HEK293 (cell line): ENCODE results near the gene PHLDA1.

Experiments used
- CTCF ChIA-PET: fragments of 350-600 bp; formaldehyde crosslinking; extraction: SDS; loops from one replicate; lab custom pipeline; 2021; ENCODE audit warnings: antibody characterized with exemption; lab: Yijun Ruan, JAX
- POLR2A ChIA-PET: fragments of 300-600 bp; formaldehyde crosslinking; extraction: SDS; loops from one replicate; lab custom pipeline; 2020; ENCODE audit warnings: antibody characterized with exemption, inconsistent platforms; lab: Yijun Ruan, JAX
- H3K27ac ChIP-seq: fragments of 200-500 bp; sonication (Bioruptor generic); 2 replicates; pipeline ENCODE4 v1.5.1; 2014; ENCODE audit warnings: low read depth, low read length, control low read depth, inconsistent platforms; ENCODE audit errors: extremely low read depth
- H3K36me3 ChIP-seq, 2 experiments: fragments of 200-500 bp in 1 of 2; sonication (Bioruptor generic) in 1 of 2; 1 replicate in 1 of 2; 2 replicates in 1 of 2; pipeline ENCODE4 v1.5.1; 2014 to 2017; ENCODE audit warnings: inconsistent platforms in 2 of 2, low read length in 2 of 2; ENCODE audit not compliant: control insufficient read depth in 2 of 2, insufficient read depth in 1 of 2
- H3K4me1 ChIP-seq: fragments of 200-500 bp; sonication (Bioruptor generic); 2 replicates; pipeline ENCODE4 v1.5.1; 2014; ENCODE audit warnings: mild to moderate bottlenecking, low read length, inconsistent platforms; ENCODE audit not compliant: control insufficient read depth, insufficient read depth
- H3K4me3 ChIP-seq: 2 replicates; pipeline ENCODE4 v1.5.1; 2011; ENCODE audit warnings: low read depth, mild to moderate bottlenecking, control low read depth, low read length, moderate library complexity
- H3K9me3 ChIP-seq: fragments of 200-500 bp; sonication (Bioruptor generic); 2 replicates; pipeline ENCODE4 v1.5.1; 2014; ENCODE audit warnings: low read depth, low read length, inconsistent platforms; ENCODE audit not compliant: control insufficient read depth, insufficient read depth
- KLF8 ChIP-seq: fragments of 450-650 bp; formaldehyde crosslinking; IDR thresholded peaks from 2 replicates; pipeline ENCODE4 v1.5.1; 2016; ENCODE audit warnings: missing biosample characterization, missing genetic modification characterization
- SCRT1 ChIP-seq: fragments of 450-650 bp; formaldehyde crosslinking; IDR thresholded peaks from 2 replicates; pipeline ENCODE4 v1.5.1; 2016; ENCODE audit warnings: missing biosample characterization, missing genetic modification characterization, borderline replicate concordance
- SCRT2 ChIP-seq: fragments of 450-650 bp; formaldehyde crosslinking; IDR thresholded peaks from 2 replicates; pipeline ENCODE4 v1.5.1; 2016; ENCODE audit warnings: missing biosample characterization, missing genetic modification characterization
- ZFP69B ChIP-seq: fragments of 450-650 bp; formaldehyde crosslinking; IDR thresholded peaks from 2 replicates; pipeline ENCODE4 v1.5.1; 2016; ENCODE audit warnings: missing biosample characterization, missing genetic modification characterization
- ZNF19 ChIP-seq: fragments of 450-650 bp; formaldehyde crosslinking; IDR thresholded peaks from 2 replicates; pipeline ENCODE4; 2016; ENCODE audit warnings: missing biosample characterization, missing genetic modification characterization, low read depth
- ZNF221 ChIP-seq: fragments of 450-650 bp; formaldehyde crosslinking; IDR thresholded peaks from 2 replicates; pipeline ENCODE4 v1.5.1; 2017; ENCODE audit warnings: missing biosample characterization, missing genetic modification characterization, borderline replicate concordance
- ZNF274 ChIP-seq, 2 experiments: fragments of 200-500 bp in 1 of 2; fragments of 450-650 bp in 1 of 2; sonication (Bioruptor generic) in 1 of 2; formaldehyde crosslinking in 1 of 2; IDR thresholded peaks; 2 replicates each; pipeline versions ENCODE4 v1.5.1 to v1.6.1; 2014 to 2016; ENCODE audit warnings: borderline replicate concordance in 1 of 2, inconsistent platforms in 1 of 2, low read length in 1 of 2, missing biosample characterization in 1 of 2, missing genetic modification characterization in 1 of 2
- ZNF501 ChIP-seq: fragments of 450-650 bp; formaldehyde crosslinking; IDR thresholded peaks from 2 replicates; pipeline ENCODE4 v1.5.1; 2016; ENCODE audit warnings: missing biosample characterization, missing genetic modification characterization
- ZNF558 ChIP-seq: fragments of 450-650 bp; formaldehyde crosslinking; IDR thresholded peaks from 2 replicates; pipeline ENCODE4 v1.5.1; 2016; ENCODE audit warnings: missing biosample characterization, missing genetic modification characterization
- ZNF658 ChIP-seq: fragments of 450-650 bp; formaldehyde crosslinking; IDR thresholded peaks from 2 replicates; pipeline ENCODE4; 2016; ENCODE audit warnings: missing biosample characterization, missing genetic modification characterization
- ZNF76 ChIP-seq: fragments of 450-650 bp; formaldehyde crosslinking; IDR thresholded peaks from 2 replicates; pipeline ENCODE4; 2016; ENCODE audit warnings: low read depth, missing biosample characterization, missing genetic modification characterization, borderline replicate concordance
- ZNF837 ChIP-seq: fragments of 450-650 bp; formaldehyde crosslinking; IDR thresholded peaks from 2 replicates; pipeline ENCODE4 v1.5.1; 2016; ENCODE audit warnings: missing biosample characterization, missing genetic modification characterization
- ZXDB ChIP-seq: fragments of 450-650 bp; formaldehyde crosslinking; IDR thresholded peaks from 2 replicates; pipeline ENCODE4 v1.5.1; 2016; ENCODE audit warnings: missing biosample characterization, missing genetic modification characterization
- TF ChIP-seq, protein P1 (sequence below): fragments of 450-650 bp; formaldehyde crosslinking; IDR thresholded peaks from 2 replicates; pipeline ENCODE4 v1.5.1; 2016; ENCODE audit warnings: missing biosample characterization, missing genetic modification characterization, borderline replicate concordance
- TF ChIP-seq, protein P2 (sequence below): fragments of 450-650 bp; IDR thresholded peaks from 2 replicates; pipeline ENCODE4 v1.5.1; 2018; ENCODE audit warnings: missing biosample characterization, mild to moderate bottlenecking, missing genetic modification characterization
- TF ChIP-seq, protein P3 (sequence below): fragments of 450-650 bp; formaldehyde crosslinking; IDR thresholded peaks from 2 replicates; pipeline ENCODE4 v1.5.1; 2016; ENCODE audit warnings: missing biosample characterization, missing genetic modification characterization

The PHLDA1 gene

DNA sequence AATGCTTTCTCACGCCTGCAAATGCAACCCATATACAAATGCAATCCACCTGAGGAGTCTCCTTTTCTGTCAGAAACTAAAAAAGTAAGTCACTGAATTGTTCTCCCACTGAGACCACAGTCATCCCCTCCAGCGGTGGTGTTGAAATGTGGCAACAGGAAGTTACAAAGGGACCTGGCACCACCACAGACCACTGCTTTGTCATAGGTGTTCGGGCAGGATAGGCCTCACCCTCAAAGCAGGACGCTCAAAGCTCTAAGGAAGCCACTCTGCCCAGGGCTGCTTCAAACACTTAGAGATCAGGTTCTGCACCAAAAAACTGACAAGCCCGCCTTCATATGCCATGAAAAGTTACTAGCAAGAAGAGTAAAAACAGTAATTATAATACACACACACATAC is 11.3 kb downstream of the PHLDA1 start:
- H3K27ac ChIP-seq, result no peak overlapping the region
- no peaks in the 10 kb centered on the region for H3K36me3 ChIP-seq
- H3K4me1 ChIP-seq, result no peaks in the 10 kb centered on the region; the same call in 1 of the 2 replicates
- no peak for TF ChIP-seq ZNF76 (tag by site-specific recombination)
- no peak for TF ChIP-seq ZFP69B (tag by site-specific recombination)
- TF ChIP-seq KLF8 (tag by site-specific recombination), result no peak
- TF ChIP-seq, protein P1, sequence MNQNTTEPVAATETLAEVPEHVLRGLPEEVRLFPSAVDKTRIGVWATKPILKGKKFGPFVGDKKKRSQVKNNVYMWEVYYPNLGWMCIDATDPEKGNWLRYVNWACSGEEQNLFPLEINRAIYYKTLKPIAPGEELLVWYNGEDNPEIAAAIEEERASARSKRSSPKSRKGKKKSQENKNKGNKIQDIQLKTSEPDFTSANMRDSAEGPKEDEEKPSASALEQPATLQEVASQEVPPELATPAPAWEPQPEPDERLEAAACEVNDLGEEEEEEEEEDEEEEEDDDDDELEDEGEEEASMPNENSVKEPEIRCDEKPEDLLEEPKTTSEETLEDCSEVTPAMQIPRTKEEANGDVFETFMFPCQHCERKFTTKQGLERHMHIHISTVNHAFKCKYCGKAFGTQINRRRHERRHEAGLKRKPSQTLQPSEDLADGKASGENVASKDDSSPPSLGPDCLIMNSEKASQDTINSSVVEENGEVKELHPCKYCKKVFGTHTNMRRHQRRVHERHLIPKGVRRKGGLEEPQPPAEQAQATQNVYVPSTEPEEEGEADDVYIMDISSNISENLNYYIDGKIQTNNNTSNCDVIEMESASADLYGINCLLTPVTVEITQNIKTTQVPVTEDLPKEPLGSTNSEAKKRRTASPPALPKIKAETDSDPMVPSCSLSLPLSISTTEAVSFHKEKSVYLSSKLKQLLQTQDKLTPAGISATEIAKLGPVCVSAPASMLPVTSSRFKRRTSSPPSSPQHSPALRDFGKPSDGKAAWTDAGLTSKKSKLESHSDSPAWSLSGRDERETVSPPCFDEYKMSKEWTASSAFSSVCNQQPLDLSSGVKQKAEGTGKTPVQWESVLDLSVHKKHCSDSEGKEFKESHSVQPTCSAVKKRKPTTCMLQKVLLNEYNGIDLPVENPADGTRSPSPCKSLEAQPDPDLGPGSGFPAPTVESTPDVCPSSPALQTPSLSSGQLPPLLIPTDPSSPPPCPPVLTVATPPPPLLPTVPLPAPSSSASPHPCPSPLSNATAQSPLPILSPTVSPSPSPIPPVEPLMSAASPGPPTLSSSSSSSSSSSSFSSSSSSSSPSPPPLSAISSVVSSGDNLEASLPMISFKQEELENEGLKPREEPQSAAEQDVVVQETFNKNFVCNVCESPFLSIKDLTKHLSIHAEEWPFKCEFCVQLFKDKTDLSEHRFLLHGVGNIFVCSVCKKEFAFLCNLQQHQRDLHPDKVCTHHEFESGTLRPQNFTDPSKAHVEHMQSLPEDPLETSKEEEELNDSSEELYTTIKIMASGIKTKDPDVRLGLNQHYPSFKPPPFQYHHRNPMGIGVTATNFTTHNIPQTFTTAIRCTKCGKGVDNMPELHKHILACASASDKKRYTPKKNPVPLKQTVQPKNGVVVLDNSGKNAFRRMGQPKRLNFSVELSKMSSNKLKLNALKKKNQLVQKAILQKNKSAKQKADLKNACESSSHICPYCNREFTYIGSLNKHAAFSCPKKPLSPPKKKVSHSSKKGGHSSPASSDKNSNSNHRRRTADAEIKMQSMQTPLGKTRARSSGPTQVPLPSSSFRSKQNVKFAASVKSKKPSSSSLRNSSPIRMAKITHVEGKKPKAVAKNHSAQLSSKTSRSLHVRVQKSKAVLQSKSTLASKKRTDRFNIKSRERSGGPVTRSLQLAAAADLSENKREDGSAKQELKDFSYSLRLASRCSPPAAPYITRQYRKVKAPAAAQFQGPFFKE (tag by site-specific recombination), result no peak
- TF ChIP-seq ZXDB, result no peak
- no peak for TF ChIP-seq ZNF221 (tag by site-specific recombination)
- no peak for TF ChIP-seq ZNF501 (tag by site-specific recombination)
- TF ChIP-seq ZNF558 (tag by site-specific recombination), result no peak
- TF ChIP-seq ZNF837, result no peak
- TF ChIP-seq ZNF274 (IDR thresholded peaks at IDR 0.05; ENCODE audit: low read length), result no peak
- no peak for TF ChIP-seq ZNF274 (tag by site-specific recombination; IDR thresholded peaks at IDR 0.05; ENCODE audit: borderline replicate concordance)
- TF ChIP-seq ZNF658 (tag by site-specific recombination), result no peak
- POLR2A ChIA-PET, result interaction anchor here (0.6 kb wide), 1 partner anchor 15 kb away, joined by 3 read pairs; no protein-coding TSS in a partner anchor
- H3K9me3 ChIP-seq, result no peaks in the 10 kb centered on the region
- CTCF ChIA-PET, result interaction anchor here (1.2 kb wide), 1 partner anchor 10 kb away, joined by 4 read pairs; no protein-coding TSS in a partner anchor
- no peak overlapping the region for H3K4me3 ChIP-seq

DNA sequence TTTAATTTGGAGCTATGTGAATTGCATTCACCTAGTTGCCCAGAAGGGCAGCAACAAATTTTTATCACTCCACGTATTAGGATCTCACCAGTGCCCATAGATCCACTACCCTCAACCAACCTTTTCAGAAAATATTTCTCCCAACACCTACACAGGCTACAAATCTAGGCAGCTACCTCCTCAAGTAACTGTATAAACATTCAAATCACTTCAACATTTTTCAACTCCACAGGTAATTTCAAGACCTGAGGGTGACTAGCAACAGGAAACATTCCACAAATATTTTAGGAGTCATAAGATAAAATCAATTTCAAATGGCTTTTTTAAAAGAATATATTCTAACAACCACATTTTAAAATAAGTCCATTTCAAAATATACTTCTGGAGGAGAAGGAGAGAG is 12.9 kb downstream of the PHLDA1 start:
- Histone ChIP-seq H3K9me3 (no peaks in the 10 kb centered on the region), H3K4me1 (peaks cover 3% of the 10 kb centered on the region), H3K27ac (no peak overlapping the region), H3K4me3 (no peak overlapping the region), H3K36me3 (no peaks in the 10 kb centered on the region)
- peak; percentile 31; the same call in 1 of the 2 replicates for TF ChIP-seq SCRT2 (tag by site-specific recombination)
- no peak for TF ChIP-seq ZNF19 (tag by site-specific recombination)
- TF ChIP-seq, protein P2, sequence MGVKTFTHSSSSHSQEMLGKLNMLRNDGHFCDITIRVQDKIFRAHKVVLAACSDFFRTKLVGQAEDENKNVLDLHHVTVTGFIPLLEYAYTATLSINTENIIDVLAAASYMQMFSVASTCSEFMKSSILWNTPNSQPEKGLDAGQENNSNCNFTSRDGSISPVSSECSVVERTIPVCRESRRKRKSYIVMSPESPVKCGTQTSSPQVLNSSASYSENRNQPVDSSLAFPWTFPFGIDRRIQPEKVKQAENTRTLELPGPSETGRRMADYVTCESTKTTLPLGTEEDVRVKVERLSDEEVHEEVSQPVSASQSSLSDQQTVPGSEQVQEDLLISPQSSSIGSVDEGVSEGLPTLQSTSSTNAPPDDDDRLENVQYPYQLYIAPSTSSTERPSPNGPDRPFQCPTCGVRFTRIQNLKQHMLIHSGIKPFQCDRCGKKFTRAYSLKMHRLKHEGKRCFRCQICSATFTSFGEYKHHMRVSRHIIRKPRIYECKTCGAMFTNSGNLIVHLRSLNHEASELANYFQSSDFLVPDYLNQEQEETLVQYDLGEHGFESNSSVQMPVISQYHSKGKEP (tag by site-specific recombination), result no peak
- TF ChIP-seq SCRT1, result peak; percentile 47; the same call in 1 of the 2 replicates
- TF ChIP-seq, protein P3, sequence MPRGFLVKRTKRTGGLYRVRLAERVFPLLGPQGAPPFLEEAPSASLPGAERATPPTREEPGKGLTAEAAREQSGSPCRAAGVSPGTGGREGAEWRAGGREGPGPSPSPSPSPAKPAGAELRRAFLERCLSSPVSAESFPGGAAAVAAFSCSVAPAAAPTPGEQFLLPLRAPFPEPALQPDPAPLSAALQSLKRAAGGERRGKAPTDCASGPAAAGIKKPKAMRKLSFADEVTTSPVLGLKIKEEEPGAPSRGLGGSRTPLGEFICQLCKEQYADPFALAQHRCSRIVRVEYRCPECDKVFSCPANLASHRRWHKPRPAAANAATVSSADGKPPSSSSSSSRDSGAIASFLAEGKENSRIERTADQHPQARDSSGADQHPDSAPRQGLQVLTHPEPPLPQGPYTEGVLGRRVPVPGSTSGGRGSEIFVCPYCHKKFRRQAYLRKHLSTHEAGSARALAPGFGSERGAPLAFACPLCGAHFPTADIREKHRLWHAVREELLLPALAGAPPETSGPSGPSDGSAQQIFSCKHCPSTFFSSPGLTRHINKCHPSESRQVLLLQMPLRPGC (tag by site-specific recombination), result no peak
- POLR2A ChIA-PET, result no interaction called here
- CTCF ChIA-PET, result interaction anchor here (1.2 kb wide), 1 partner anchor 38 kb away, joined by 4 read pairs; no protein-coding TSS in a partner anchor
